ENCODE results near the gene MARCHF10. TPM values are rescaled to one million over a fixed set of nuclear protein-coding genes. Genes with fewer than 3 reads are reported as not detected.

Gene MARCHF10
- total RNA-seq, 2 experiments from 2014 or later, result 0.08 to 0.14 TPM

GRCh38 chr17:62680541-62681052 is 127.5 kb downstream of the MARCHF10 start:
- DNase-seq (no peak), ATAC-seq (ENCODE audit: low read depth) (no peak)
- no peak overlapping the region for H3K27ac Mint-ChIP-seq
- H3K36me3 Mint-ChIP-seq, result no peaks in the 10 kb centered on the region
- POLR2A ChIA-PET, result no interaction called here
- no peak overlapping the region for H3K4me3 Mint-ChIP-seq
- H3K9me3 Mint-ChIP-seq, result no peaks in the 10 kb centered on the region
- no peaks in the 10 kb centered on the region for H3K4me1 Mint-ChIP-seq
- H3K27me3 Mint-ChIP-seq, result no peaks in the 10 kb centered on the region

GRCh38 chr17:62679866-62680377 is 128.2 kb downstream of the MARCHF10 start:
- Mint-ChIP-seq H3K4me1 (no peaks in the 10 kb centered on the region), H3K9me3 (no peaks in the 10 kb centered on the region), H3K27ac (no peak overlapping the region), H3K36me3 (no peaks in the 10 kb centered on the region), H3K27me3 (no peaks in the 10 kb centered on the region), H3K4me3 (no peak overlapping the region)
- ATAC-seq (ENCODE audit: low read depth), result no peak
- POLR2A ChIA-PET, result no interaction called here
- no peak for DNase-seq

- H3K27me3 Mint-ChIP-seq, result no peaks in the 10 kb centered on the region
- no peak for DNase-seq
- H3K4me1 Mint-ChIP-seq, result no peaks in the 10 kb centered on the region
- no peak overlapping the region for H3K4me3 Mint-ChIP-seq
- POLR2A ChIA-PET, result no interaction called here
- no peak overlapping the region for H3K27ac Mint-ChIP-seq
- no peaks in the 10 kb centered on the region for H3K36me3 Mint-ChIP-seq
- no peak for ATAC-seq (ENCODE audit: low read depth)
- H3K9me3 Mint-ChIP-seq, result no peaks in the 10 kb centered on the region
Observed at GRCh38 chr17:62678214-62678919, 129.7 kb downstream of the MARCHF10 start.

- DNase-seq, result no peak
- no peak overlapping the region for H3K27ac Mint-ChIP-seq
- no peak overlapping the region for H3K4me3 Mint-ChIP-seq
- no peaks in the 10 kb centered on the region for H3K9me3 Mint-ChIP-seq
- POLR2A ChIA-PET, result no interaction called here
- H3K4me1 Mint-ChIP-seq, result no peaks in the 10 kb centered on the region
- H3K27me3 Mint-ChIP-seq, result no peaks in the 10 kb centered on the region
- no peaks in the 10 kb centered on the region for H3K36me3 Mint-ChIP-seq
- ATAC-seq (ENCODE audit: low read depth), result no peak
Observed at GRCh38 chr17:62676952-62677596, 131.0 kb downstream of the MARCHF10 start.

- Mint-ChIP-seq H3K4me3 (no peak overlapping the region), H3K36me3 (no peaks in the 10 kb centered on the region), H3K4me1 (no peaks in the 10 kb centered on the region), H3K27ac (no peak overlapping the region), H3K27me3 (no peaks in the 10 kb centered on the region), H3K9me3 (no peaks in the 10 kb centered on the region)
- DNase-seq, result no peak
- POLR2A ChIA-PET, result no interaction called here
- ATAC-seq (ENCODE audit: low read depth), result no peak
Observed at GRCh38 chr17:62676231-62676943, 131.7 kb downstream of the MARCHF10 start.

GRCh38 chr17:62675701-62676100 is 132.4 kb downstream of the MARCHF10 start:
- no peaks in the 10 kb centered on the region for H3K36me3 Mint-ChIP-seq
- ATAC-seq (ENCODE audit: low read depth), result no peak
- H3K4me3 Mint-ChIP-seq, result no peak overlapping the region

GRCh38 chr17:62675260-62675659 is 132.9 kb downstream of the MARCHF10 start:
- H3K4me3 Mint-ChIP-seq, result no peak overlapping the region
- POLR2A ChIA-PET, result no interaction called here
- H3K27ac Mint-ChIP-seq, result no peak overlapping the region
- no peaks in the 10 kb centered on the region for H3K36me3 Mint-ChIP-seq
- H3K9me3 Mint-ChIP-seq, result no peaks in the 10 kb centered on the region
- H3K4me1 Mint-ChIP-seq, result no peaks in the 10 kb centered on the region
- H3K27me3 Mint-ChIP-seq, result no peaks in the 10 kb centered on the region
- ATAC-seq (ENCODE audit: low read depth), result no peak
- no peak for DNase-seq

More at GRCh38 chr17:62675701-62676100, 132.4 kb downstream of the MARCHF10 start:
- H3K27ac Mint-ChIP-seq, result no peak overlapping the region
- H3K27me3 Mint-ChIP-seq, result no peaks in the 10 kb centered on the region
- POLR2A ChIA-PET, result no interaction called here
- H3K4me1 Mint-ChIP-seq, result no peaks in the 10 kb centered on the region
- DNase-seq, result no peak
- no peaks in the 10 kb centered on the region for H3K9me3 Mint-ChIP-seq

- Mint-ChIP-seq H3K4me3 (no peak overlapping the region), H3K4me1 (no peaks in the 10 kb centered on the region), H3K27ac (no peak overlapping the region), H3K27me3 (no peaks in the 10 kb centered on the region), H3K36me3 (no peaks in the 10 kb centered on the region), H3K9me3 (no peaks in the 10 kb centered on the region)
- POLR2A ChIA-PET, result no interaction called here
- no peak for DNase-seq
- no peak for ATAC-seq (ENCODE audit: low read depth)
Observed at GRCh38 chr17:62674841-62675240, 133.3 kb downstream of the MARCHF10 start.

- POLR2A ChIA-PET, result no interaction called here
- Mint-ChIP-seq H3K27me3 (no peaks in the 10 kb centered on the region), H3K4me3 (no peak overlapping the region), H3K27ac (no peak overlapping the region), H3K9me3 (no peaks in the 10 kb centered on the region), H3K4me1 (no peaks in the 10 kb centered on the region), H3K36me3 (no peaks in the 10 kb centered on the region)
- DNase-seq, result no peak
- no peak for ATAC-seq (ENCODE audit: low read depth)
Observed at GRCh38 chr17:62674363-62674739, 133.8 kb downstream of the MARCHF10 start.

- no peak for ATAC-seq (ENCODE audit: low read depth)
- H3K4me1 Mint-ChIP-seq, result no peaks in the 10 kb centered on the region
Observed at GRCh38 chr17:62673614-62674362, 134.3 kb downstream of the MARCHF10 start.

GRCh38 chr17:62672957-62673356 is 135.2 kb downstream of the MARCHF10 start:
- no peak for DNase-seq
- Mint-ChIP-seq H3K36me3 (no peaks in the 10 kb centered on the region), H3K4me1 (no peaks in the 10 kb centered on the region), H3K27ac (no peak overlapping the region), H3K4me3 (no peak overlapping the region), H3K27me3 (no peaks in the 10 kb centered on the region), H3K9me3 (no peaks in the 10 kb centered on the region)
- POLR2A ChIA-PET, result no interaction called here
- no peak for ATAC-seq (ENCODE audit: low read depth)

More at GRCh38 chr17:62673614-62674362, 134.3 kb downstream of the MARCHF10 start:
- Mint-ChIP-seq H3K36me3 (no peaks in the 10 kb centered on the region), H3K27me3 (no peaks in the 10 kb centered on the region), H3K27ac (no peak overlapping the region), H3K4me3 (no peak overlapping the region), H3K9me3 (no peaks in the 10 kb centered on the region)
- POLR2A ChIA-PET, result no interaction called here
- DNase-seq, result no peak

GRCh38 chr17:62671553-62671952 is 136.6 kb downstream of the MARCHF10 start:
- H3K4me3 Mint-ChIP-seq, result no peak overlapping the region
- DNase-seq (no peak), ATAC-seq (ENCODE audit: low read depth) (no peak)
- H3K27me3 Mint-ChIP-seq, result no peaks in the 10 kb centered on the region
- no peaks in the 10 kb centered on the region for H3K36me3 Mint-ChIP-seq
- no peaks in the 10 kb centered on the region for H3K9me3 Mint-ChIP-seq
- POLR2A ChIA-PET, result no interaction called here
- H3K27ac Mint-ChIP-seq, result no peak overlapping the region
- H3K4me1 Mint-ChIP-seq, result peaks cover 2% of the 10 kb centered on the region

- DNase-seq (no peak), ATAC-seq (ENCODE audit: low read depth) (no peak)
- POLR2A ChIA-PET, result no interaction called here
- peaks cover 2% of the 10 kb centered on the region for H3K4me1 Mint-ChIP-seq
- no peaks in the 10 kb centered on the region for H3K27me3 Mint-ChIP-seq
- H3K9me3 Mint-ChIP-seq, result no peaks in the 10 kb centered on the region
- H3K36me3 Mint-ChIP-seq, result no peaks in the 10 kb centered on the region
- no peak overlapping the region for H3K4me3 Mint-ChIP-seq
- no peak overlapping the region for H3K27ac Mint-ChIP-seq
Observed at GRCh38 chr17:62670202-62670821, 137.8 kb downstream of the MARCHF10 start.

All from activated naive CD8-positive, alpha-beta T cell treated with anti-CD3 and anti-CD28 coated beads, Interleukin-2, amount 10 ng/mL, durations not matched to agents 7 days and 5 days (primary cell).